ENCODE measurements around the gene FAM171A2. TPM values are rescaled to one million over a fixed set of nuclear protein-coding genes. Genes with fewer than 3 reads are reported as not detected.
A peak's percentile ranks its signal among the peaks of the same experiment; 100 is the strongest.

FAM171A2 gene
- total RNA-seq, 1 experiment from 2014 or later = 9.6 TPM

DNA sequence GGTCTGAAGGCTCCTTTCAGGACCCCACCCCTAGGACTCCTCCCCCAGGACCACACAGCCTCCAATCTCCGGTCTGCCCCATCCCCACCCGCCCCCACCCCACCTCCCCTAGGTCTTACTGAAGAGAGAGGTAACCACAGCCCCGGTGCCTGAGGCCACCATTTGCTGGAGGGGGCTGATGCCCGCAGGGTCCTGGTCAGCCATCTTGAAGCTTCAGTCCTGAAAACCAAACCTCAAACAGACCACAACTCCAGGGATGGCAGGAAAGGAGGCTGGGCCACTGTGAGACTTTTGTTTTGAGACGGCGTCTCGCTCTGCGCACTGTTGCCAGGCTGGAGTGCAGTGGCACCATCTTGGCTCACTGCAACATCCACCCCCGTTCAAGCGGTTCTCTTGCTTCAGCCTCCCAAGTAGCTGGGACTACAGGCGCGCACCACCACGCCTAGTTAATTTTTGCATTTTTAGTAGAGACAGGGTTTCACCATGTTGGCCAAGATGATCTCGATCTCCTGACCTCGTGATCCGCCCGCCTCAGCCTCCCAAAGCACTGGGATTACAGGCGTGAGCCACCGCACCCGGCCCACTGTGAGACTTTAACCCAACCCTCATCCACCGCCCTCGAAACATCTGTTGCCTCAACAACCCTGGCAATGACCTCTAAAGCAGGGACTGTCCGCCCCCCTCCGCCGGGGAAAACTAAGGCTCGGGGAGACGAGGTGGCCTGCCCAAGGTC is 40.1 kb downstream of the FAM171A2 start:
- DNase-seq (ENCODE audit: low read depth) = no peak

DNA sequence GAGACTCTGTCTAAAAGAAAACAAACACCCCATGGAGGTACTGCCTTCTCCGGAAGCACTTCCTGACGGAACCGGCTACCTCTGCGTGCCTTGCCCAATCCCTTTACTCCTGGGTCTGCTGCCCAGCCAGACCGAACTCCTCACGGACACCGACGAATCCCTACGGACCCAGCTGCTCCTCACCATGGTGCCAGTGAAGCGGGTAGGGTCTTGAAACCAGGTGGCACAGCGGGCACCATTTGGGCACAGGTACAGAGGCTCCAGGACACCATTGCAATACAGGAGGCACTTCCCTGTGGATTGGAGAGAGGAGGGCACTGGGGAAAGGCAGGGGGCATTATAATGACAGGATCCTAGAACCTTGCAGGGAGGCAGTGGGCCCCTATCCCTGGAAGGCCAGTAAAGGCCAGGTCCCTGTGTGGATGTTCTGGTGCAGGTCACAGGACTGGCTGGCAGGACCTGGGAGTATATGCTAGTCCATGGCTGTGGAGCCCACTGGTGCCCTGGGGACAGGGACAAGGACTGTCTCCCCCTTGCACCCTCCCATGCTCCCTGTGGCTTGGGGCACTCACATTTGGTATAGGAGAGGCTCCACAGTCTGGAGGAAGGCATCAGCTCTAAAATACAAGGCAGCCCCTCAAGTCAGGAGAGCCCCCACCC is 41.3 kb downstream of the FAM171A2 start:
- DNase-seq (ENCODE audit: low read depth) = no peak

GRCh38 chr17:44321246-44322120 is 42.2 kb downstream of the FAM171A2 start:
- no peak for DNase-seq (ENCODE audit: low read depth)

DNA sequence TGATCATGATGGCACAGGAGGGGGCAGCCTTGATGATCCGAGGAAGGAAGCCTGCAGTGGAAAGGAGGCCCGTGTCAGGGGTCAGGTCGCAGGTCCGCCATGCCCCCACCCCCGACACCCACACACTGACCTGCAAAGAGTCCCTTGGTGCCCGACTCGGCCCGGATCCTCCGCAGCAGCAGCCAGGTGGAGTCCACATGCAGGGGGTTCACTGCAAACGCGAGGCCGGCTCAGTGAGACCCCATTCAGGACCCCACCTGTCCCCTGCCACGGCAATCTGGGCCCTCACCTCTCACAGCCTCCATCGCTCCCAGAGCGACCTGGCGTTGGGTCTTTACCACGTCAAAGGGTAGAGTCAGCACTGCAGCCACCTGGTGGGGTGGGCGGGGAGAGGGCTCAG is 43.6 kb downstream of the FAM171A2 start:
- DNase-seq (ENCODE audit: low read depth) = no peak

GRCh38 chr17:44318077-44318892 is 45.4 kb downstream of the FAM171A2 start:
- no peak for DNase-seq (ENCODE audit: low read depth)

- no peak for DNase-seq (ENCODE audit: low read depth)
Measured at GRCh38 chr17:44317545-44317944, 46.1 kb downstream of the FAM171A2 start.

DNA sequence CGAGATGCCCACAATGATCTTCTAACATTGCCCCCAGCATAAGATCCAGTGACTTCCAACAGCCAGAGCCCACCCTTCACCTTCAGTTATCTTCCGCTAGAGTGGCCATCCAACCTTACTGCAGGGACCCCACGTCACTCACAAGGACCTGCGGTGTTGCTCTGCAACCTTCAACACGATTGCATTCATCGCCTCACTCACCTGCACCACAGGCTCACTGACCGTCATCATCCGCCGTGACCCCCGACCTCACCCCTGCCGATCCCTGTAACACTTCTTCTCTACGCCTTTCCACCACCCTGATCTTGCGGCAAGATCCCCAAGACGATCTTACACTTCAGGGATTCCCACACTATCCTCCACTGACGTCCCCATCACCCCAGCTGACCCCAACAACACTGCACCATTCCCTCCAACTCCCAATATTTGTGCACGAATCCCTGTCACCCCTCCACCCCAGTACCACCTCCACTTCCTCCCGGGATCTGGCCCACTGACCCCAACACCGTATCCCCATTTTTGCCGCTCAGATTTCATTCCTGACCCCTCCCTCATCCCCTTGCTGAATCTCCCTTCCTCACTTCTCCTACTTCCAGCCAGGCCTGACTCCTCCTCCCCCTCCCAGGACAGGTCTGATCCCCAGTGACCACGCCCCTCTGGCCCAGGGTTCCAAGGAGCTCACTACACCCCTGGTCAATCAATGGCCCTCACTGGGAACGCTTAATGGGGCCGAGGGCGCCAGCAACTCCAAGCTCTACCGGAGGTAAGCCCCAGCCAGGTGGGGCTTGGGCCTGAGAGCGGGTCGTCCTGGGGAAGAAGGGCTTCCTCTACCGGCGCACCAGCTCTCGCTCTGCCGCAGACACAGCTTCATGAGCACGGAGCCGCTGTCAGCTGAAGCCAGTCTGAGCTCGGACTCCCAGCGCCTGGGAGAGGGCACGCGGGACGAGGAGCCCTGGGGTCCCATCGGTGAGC is 47.6 kb downstream of the FAM171A2 start:
- DNase-seq (ENCODE audit: low read depth) = no peak

- DNase-seq (ENCODE audit: low read depth) = no peak
Measured at GRCh38 chr17:44314869-44315661, 48.6 kb downstream of the FAM171A2 start.

GRCh38 chr17:44314524-44314868 is 49.2 kb downstream of the FAM171A2 start:
- no peak for DNase-seq (ENCODE audit: low read depth)

DNA sequence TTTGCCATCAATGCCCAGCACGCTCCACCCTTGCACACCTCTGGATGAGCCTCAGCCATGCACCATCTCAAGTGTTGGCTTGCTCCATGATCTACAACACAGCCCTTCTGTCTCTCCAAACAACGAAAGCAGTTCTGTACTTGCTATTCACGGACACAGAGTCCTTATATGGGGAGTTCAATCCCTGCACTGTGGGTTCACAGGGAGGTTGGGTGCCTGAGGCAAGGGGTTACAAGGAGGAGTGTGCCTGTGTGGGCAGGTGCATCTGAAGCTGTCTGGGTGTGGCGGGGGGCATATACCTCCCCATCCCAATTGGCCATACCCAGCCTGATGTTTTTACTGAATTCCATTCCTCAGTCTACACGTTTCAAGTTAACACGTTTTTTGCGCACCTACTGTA is 49.6 kb downstream of the FAM171A2 start:
- DNase-seq (ENCODE audit: low read depth) = no peak

- DNase-seq (ENCODE audit: low read depth) = no peak
Measured at GRCh38 chr17:44312396-44313104, 51.1 kb downstream of the FAM171A2 start.

DNA sequence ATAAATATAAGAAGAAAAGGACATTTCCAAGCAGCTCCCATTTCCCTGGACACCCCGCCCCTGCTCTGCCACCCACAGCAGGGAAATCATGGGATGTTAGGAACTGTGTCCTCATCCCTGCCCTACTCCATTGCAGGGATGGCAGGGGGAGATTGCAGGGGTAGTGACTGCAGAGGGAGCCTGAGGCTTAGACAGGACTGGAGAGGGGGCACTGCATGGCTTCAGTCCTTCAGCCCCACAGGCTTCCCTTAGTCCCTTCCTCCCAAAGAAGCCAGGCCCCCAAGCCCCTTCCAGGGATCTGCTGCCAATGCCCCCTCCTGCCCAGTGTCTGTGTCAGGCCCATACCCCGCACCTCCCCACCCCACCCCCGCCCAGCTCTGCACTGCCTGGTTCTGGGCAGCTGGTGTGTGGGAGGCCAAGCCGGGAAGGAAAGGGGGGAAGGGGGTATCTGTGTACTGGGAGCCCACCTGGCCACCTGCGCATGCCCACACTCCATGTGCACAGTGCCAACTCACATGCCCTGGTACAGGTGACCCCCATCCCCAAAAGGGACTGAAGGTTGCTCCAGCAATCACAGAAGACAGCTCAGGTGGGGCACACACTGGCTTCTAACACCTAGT is 52.0 kb downstream of the FAM171A2 start:
- DNase-seq (ENCODE audit: low read depth) = no peak

DNA sequence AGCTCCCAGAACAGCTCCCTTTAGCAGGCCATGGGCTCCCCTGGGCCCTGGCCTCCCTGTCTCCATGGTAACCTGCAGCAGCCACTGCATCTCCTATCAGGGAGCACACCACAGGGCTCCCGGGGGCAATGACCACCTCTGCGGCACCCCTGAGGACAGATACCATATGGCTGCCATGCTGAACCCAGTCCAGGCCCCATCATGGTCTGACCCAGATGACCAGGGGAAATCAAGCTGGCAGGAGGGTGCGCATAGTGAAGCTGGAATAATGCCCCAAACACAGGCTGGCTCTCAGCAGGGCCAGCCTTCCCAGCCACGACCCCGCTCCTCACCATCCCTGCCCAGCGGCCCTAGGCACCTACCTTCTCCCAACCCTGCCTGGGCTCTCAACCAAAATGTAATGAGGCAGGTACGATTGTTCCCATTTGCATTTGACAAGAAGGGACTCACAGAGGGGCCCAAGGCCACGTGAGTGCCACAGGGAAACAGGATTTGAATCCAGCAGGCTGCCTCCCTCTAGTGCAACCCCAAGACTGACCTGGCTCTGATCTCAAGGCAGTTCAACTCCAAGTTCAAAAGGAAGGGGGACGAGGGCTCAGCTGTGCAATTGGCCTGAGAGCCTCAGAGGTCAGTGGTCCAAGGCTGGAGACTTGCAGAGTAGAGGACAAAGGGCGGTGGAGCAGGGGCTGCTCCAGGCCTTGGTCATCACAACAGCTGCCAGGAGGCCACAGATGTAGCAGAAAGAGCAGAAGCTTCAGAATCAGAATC is 52.9 kb downstream of the FAM171A2 start:
- peak; percentile 11 for DNase-seq (ENCODE audit: low read depth)

DNA sequence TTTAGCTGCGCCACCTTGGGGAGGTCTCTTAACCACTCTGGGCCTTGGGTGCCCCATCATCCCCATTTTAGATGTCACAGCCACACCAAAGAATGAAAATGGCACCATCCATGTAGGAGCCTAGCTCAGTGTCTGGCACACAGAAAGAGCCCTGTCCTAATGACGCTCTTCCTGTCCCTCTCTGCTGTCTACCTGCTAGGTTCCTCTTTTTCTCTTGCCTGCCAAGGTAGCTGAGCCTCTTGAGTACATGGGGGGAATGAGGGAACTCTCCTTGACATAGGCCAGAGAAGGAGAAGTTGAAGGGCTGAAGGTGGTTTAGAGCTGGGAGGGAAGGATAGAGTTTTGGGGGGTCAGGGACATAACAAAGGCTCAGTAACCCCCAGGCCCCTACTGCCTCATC is 53.5 kb downstream of the FAM171A2 start:
- no peak for DNase-seq (ENCODE audit: low read depth)

GRCh38 chr17:44309472-44309871 is 54.2 kb downstream of the FAM171A2 start:
- DNase-seq (ENCODE audit: low read depth) = no peak

GRCh38 chr17:44308865-44309264 is 54.8 kb downstream of the FAM171A2 start:
- no peak for DNase-seq (ENCODE audit: low read depth)

DNA sequence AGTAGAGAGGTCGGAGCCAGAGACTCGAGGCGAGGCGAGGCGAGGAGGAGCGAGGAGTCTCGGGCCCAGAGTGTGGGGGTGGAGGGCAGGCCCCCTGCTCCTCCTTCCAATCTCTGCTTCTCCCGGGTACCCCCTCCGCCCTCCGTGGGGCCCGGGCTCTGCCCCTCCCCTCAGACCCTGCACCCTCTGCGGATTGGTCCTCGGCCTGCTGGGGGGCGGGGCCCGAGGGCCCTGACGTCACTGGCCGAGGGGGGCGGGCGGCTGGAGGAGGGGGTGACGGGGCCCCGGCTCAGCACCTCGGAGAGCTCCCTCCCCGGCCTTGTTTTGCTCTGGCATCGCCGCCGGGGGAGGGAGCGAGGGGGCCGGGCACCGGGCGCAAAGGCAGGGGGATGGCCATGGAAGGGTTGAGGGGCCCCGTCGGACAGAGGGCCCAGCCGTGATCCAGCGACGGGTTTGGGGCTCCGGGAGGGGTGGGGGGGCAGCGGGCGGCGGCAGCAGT is 55.3 kb downstream of the FAM171A2 start, which contains the start of gene RUNDC3A:
TSS of gene RUNDC3A (plus strand) at position 282 of the 499 bp plus-strand sequence. CDS start 232 bp downstream, outside the sequence.
- peak; percentile 73 for DNase-seq (ENCODE audit: low read depth)

Data from LHCN-M2 (cell line).